ENCODE results near the gene PSMB11.
A peak's percentile ranks its signal among the peaks of the same experiment; 100 is the strongest.

The PSMB11 gene

DNA sequence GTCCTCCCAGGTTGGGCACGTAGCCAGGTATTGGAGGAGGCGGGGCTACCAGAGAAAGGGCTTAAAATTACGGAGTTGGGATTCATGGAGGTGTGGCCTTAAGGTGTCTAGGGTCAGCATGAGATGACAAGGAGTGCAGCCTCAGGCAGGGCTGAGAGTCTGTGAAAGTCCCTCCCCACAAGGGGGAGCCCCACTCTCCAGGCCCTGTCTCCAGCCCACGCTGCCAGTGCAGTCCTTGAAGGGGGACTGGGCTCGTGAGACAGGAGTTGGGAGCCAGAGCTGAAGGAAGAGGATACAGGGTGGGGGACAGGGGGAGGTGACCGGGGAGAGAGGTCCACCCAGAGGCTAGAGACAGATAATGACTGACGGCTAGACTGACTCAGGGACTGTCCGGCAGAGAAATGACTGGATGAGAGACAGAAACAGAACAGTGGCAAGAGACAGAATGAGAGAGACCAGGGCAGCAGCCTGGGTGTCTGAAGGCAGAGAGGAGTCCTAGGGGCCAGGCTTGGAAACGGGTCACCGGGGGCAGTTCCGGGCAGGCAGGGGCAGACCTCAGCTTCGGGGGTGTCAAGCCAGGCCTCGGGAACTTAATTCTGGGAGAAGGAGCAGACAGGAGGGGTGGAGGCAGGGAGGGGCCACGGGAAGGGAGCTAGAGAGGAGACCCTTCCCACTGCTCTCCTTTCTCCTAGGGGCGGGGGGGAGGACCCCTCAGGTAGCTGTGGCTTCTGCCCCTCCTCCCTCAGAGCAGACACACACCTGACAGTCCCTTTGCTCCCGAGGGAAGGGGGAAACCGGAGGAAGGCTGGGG lies 14.3 kb downstream of the PSMB11 start:
- peak in 7 of 10 donors; percentile 32 to 91 (median 49) for DNase-seq
- intact Hi-C loops (cut with DNase I), result no loop called here

- intact Hi-C loops (cut with DNase I), result no loop called here
- DNase-seq, result peak in 8 of 10 donors; percentile 51 to 94 (median 66)
Observed at GRCh38 chr14:23056956-23057756, 15.1 kb downstream of the PSMB11 start, which contains the start of gene CDH24. TSS of gene CDH24 (minus strand) at chr14:23057520. CDS start at chr14:23055733, 1,787 bp downstream.

- peak; percentile 77 to 98 (median 89) for DNase-seq
- intact Hi-C loops (cut with DNase I), result loop anchor here (1.0 to 2.0 kb wide), 2 partner anchors 63 to 72 kb away; no protein-coding TSS in a partner anchor
Observed at GRCh38 chr14:23057757-23058653, 16.0 kb downstream of the PSMB11 start.

GRCh38 chr14:23058654-23059504 lies 16.9 kb downstream of the PSMB11 start:
- intact Hi-C loops (cut with DNase I), result loop anchor here (1.0 to 2.0 kb wide), 2 partner anchors 64 to 73 kb away; no protein-coding TSS in a partner anchor
- DNase-seq, result peak in 2 of 10 donors; percentile 76 to 77

GRCh38 chr14:23060536-23061260 lies 18.7 kb downstream of the PSMB11 start:
- peak in 1 of 10 donors; percentile 16 for DNase-seq
- intact Hi-C loops (cut with DNase I), result no loop called here

DNA sequence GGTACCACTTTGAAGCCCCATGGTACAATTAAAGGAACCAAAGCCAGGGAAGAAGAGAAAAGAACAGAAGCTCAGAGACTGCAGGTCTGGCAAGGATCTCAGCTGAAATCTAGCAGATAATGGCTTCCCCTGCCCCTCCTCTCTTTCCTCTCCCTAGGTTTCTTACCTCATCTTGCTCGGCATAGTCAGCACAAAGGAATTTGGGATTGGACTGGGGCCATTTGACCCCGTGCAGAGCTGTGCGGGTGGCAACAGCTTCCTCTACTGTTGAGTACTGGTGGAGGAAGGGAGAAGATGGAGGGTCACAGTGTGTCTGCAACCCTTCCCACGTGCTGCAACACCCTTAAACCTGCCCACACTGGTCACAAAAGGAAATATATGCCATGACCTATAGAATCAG lies 20.0 kb downstream of the PSMB11 start:
- DNase-seq, result no peak
- intact Hi-C loops (cut with DNase I), result no loop called here

DNA sequence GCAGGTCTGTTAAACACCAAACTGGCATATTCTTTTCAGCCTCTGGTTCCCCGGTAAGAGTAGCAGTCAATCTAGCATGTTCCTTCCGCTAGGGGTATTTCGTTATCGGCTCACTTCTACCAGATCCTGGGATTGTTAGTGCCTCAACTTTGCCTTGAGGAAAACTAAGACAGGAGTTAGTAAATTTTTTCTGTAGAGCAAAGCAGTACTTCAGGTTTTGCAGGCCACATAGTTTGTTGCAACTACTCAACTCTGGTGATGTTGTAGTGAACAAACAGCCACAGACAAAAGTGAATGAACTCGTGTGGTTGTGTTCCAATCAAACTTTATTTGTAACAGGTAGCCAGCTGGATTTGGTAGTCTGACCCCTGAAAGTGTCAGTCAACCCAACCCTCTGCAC lies 21.6 kb downstream of the PSMB11 start:
- intact Hi-C loops (cut with DNase I), result no loop called here
- DNase-seq, result no peak

DNA sequence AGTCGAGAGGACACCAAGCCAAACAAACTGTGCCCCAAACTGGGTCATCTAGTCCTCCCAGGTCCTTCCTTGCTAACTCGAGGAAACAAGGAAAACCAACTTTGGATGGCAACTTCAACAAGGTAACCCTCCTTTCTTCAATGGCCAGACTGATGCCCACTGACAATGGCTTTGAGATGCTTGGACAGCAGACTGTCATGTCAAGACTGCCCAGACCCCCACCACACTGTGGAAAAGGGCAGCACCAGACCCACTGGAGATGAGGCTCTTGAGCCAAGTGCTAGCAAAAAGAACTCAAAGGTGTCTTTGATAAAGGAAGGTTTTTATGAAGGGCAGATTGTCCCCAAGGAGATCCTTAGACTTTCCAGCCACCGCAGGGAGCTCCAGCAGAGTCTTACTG lies 24.4 kb downstream of the PSMB11 start:
- intact Hi-C loops (cut with DNase I), result no loop called here
- DNase-seq, result no peak

DNA sequence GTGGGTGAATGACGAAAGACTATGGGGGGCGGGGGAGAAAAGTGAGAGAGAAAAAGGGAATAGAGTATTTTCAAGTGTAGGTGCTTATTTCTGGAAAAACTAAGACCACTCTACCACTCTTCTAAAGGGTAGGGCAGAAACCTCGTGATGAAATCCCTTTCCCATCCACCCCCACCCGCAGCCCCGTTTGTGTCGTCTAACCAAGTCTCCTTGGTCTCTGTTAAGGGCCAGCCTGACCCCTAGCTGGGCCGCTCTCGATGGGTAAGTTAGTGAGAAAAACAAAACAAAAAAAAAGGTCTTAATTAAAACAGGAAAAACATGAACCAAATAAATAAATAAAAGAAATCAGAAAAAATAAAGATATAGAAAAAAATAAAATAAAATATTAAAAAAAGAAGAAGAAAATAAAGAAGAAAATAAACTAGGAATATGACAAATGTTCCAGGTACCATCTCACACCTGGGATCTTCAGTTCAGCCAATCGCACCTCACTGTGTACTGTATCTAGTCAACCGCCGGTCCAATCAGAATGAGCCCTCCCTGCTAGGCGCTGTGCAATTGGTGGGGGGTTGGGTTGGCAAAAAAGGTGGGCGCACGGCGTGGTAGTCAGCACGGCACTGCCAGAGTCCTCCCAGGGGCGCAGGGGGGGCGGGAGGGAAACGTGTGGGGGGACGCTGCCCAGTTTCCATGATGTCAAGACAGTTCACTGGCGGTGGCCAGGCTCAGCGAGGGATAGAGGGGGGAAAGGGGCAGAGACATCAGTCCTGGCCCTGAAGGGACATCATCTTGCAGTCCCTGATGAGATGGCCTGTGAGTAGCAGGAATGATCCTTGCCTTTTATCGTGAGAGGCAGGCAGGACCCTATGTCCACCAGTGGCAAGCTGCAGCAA lies 25.1 kb downstream of the PSMB11 start:
- intact Hi-C loops (cut with DNase I), result no loop called here
- DNase-seq, result peak in 1 of 10 donors; percentile 45

DNA sequence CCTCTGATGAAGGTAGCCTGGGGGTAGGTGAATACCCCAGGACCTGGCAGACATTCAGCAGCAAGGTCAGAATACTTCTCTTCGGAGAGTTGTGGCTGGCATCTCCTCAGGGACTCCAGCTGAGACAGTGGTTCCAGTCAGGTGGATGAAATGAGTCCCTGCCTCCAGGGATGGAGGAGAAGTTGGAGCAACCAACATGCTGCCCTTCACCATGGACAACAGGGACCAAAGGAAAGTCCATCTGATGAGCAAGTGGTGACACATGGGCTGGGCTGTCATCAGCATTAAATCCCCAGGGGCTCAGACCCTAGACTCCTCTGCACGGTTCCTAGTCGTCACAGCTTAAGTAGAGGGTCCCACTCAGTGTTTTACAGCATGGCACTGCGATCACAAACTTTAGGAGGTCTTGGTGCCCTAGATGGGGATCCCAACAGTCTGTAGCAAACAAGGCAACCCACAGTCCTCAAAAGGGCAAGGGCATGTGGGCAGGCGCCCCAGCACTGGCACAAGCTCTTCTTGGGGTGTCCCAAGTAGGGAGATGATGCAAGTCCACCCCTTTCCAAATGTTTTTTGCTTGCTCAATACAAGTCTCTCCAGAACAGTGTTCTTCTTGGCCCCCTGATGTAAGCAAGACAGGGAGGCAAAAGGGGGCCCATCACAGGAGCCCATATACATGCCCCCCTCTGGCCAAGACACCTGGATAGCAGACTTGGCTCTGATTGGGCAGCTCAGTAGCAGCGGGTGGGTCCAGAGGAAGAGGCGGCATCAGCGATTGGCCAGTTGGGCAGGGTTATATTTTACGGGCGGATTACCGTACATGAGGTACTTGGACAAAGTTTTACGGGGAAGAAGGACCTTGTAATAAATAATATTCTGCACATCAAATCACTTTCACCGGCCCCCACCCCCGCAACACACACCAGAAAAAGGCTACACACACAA lies 26.1 kb downstream of the PSMB11 start:
- intact Hi-C loops (cut with DNase I), result no loop called here
- DNase-seq, result peak in 1 of 10 donors; percentile 82

GRCh38 chr14:23068789-23069412 lies 26.9 kb downstream of the PSMB11 start:
- peak in 8 of 10 donors; percentile 62 to 95 (median 79) for DNase-seq
- intact Hi-C loops (cut with DNase I), result no loop called here

- DNase-seq, result peak in 1 of 10 donors; percentile 43
- intact Hi-C loops (cut with DNase I), result no loop called here
Observed at GRCh38 chr14:23069413-23069806, 27.4 kb downstream of the PSMB11 start.

GRCh38 chr14:23070262-23071129 lies 28.5 kb downstream of the PSMB11 start:
- peak in 1 of 10 donors; percentile 22 for DNase-seq
- intact Hi-C loops (cut with DNase I), result no loop called here

- intact Hi-C loops (cut with DNase I), result no loop called here
- peak; percentile 67 to 98 (median 81) for DNase-seq
Observed at GRCh38 chr14:23071244-23071920, 29.4 kb downstream of the PSMB11 start.
